Calu3 (cell line): ENCODE measurements around the gene NDUFV2. TPM values are rescaled to one million over a fixed set of nuclear protein-coding genes. Genes with fewer than 3 reads are reported as not detected.

ENCODE experiments used
- BruUV-seq: library from RNA; stranded (reverse); fragments of 400-500 nt; replicated peaks from 2 replicates; lab custom pipeline; 2021; lab: Mats Ljungman, UMichigan
- CTCF ChIA-PET: fragments of 300-600 bp; sonication (Branson Sonifier 250); formaldehyde crosslinking; loops from one replicate; lab custom pipeline; 2022; ENCODE audit warnings: antibody characterized with exemption; lab: Charles Lee
- DNase-seq: peaks from one replicate; pipeline ENCODE4 v3.0.0; 2022
- H3K27ac Mint-ChIP-seq: one replicate; pipeline ENCODE4 v1.8.0; 2022; ENCODE audit warnings: mixed read lengths; ENCODE audit not compliant: unreplicated experiment
- H3K27me3 Mint-ChIP-seq: one replicate; pipeline ENCODE4 v1.8.0; 2022; ENCODE audit warnings: mixed read lengths; ENCODE audit not compliant: unreplicated experiment
- H3K36me3 Mint-ChIP-seq: one replicate; pipeline ENCODE4 v1.8.0; 2022; ENCODE audit warnings: mild to moderate bottlenecking, moderate library complexity, mixed read lengths; ENCODE audit not compliant: insufficient read depth, unreplicated experiment
- H3K4me1 Mint-ChIP-seq: one replicate; pipeline ENCODE4 v1.8.0; 2022; ENCODE audit warnings: mild to moderate bottlenecking, low read depth, mixed read lengths; ENCODE audit not compliant: unreplicated experiment
- H3K4me3 Mint-ChIP-seq: one replicate; pipeline ENCODE4 v1.8.0; 2022; ENCODE audit warnings: mild to moderate bottlenecking, low read depth, moderate library complexity, mixed read lengths; ENCODE audit not compliant: unreplicated experiment
- H3K9me3 Mint-ChIP-seq: one replicate; pipeline ENCODE4 v1.8.0; 2022; ENCODE audit warnings: low read depth, mixed read lengths; ENCODE audit not compliant: unreplicated experiment
- CTCF ChIP-seq: fragments of 200-600 bp; IDR thresholded peaks from one replicate; pipeline ENCODE4 v1.8.0; 2022; ENCODE audit warnings: antibody characterized with exemption; ENCODE audit not compliant: unreplicated experiment
- intact Hi-C: fragments of 100-400 bp; cut with micrococcal nuclease; formaldehyde crosslinking; loops from one replicate; pipeline ENCODE4 v1.10.0; 2022; ENCODE audit not compliant: unreplicated experiment
- total RNA-seq: library from RNA; stranded (reverse); gene quantifications from 2 replicates; pipeline ENCODE4 v1.2.3, GENCODE V29; 2022

Gene NDUFV2
- total RNA-seq, 1 experiment from 2014 or later = 199 TPM

- CTCF ChIA-PET = no interaction called here
- Mint-ChIP-seq H3K4me1 (peaks cover 16% of the 10 kb centered on the region), H3K9me3 (no peaks in the 10 kb centered on the region), H3K4me3 (no peak overlapping the region), H3K27ac (no peak overlapping the region), H3K27me3 (no peaks in the 10 kb centered on the region), H3K36me3 (no peaks in the 10 kb centered on the region)
- BruUV-seq = no TSS peak
- DNase-seq = no peak
- no peak for TF ChIP-seq CTCF
- intact Hi-C loops = no loop called here
These were observed 80.4 kb downstream of the NDUFV2 start for GRCh38 chr18:9182852-9183399.

Other genes with a start within 250 kb of the NDUFV2 start
- 36.3 and 40.7 TPM in 2 replicates for gene ANKRD12, start 34.1 kb downstream of the NDUFV2 start, total RNA-seq
- 24.8 and 29.1 TPM in 2 replicates for gene TWSG1, start 232.1 kb downstream of the NDUFV2 start, total RNA-seq